SK-N-SH (cell line): Measurements from ENCODE around the gene WARS2. TPM values are rescaled to one million over a fixed set of nuclear protein-coding genes. Genes with fewer than 3 reads are reported as not detected.

Source experiments
- CTCF ChIA-PET: fragments of 300-600, 350-600 bp; formaldehyde crosslinking; extraction: SDS; loops from one replicate; lab custom pipeline; 2021; lab: Yijun Ruan, JAX
- POLR2A ChIA-PET: fragments of 350-600 bp; sonication (Branson Sonifier 250); formaldehyde crosslinking; extraction: SDS; loops from one replicate; lab custom pipeline; 2020; ENCODE audit warnings: antibody characterized with exemption, inconsistent platforms; lab: Yijun Ruan, JAX
- DNase-seq: peaks from one replicate; pipeline ENCODE4 v3.0.0; 2012
- H2AFZ ChIP-seq: fragments of 200-600 bp; sonication (generic); 2 replicates; pipeline ENCODE4 v1.8.1; 2016; ENCODE audit warnings: antibody characterized with exemption, mild to moderate bottlenecking, low read depth
- H3F3A ChIP-seq: fragments of 200-600 bp; sonication (generic); replicated peaks from 2 replicates; pipeline ENCODE3; 2016; ENCODE audit warnings: antibody characterized with exemption, mild to moderate bottlenecking; ENCODE audit not compliant: insufficient read depth
- H3K27ac ChIP-seq, 2 experiments: fragments of 200-500 bp in 1 of 2; fragments of 200-600 bp in 1 of 2; sonication (Bioruptor generic) in 1 of 2; sonication (generic), shearing (Covaris generic) in 1 of 2; 2 replicates each; pipeline versions ENCODE4 v1.5.1 to v1.6.1; 2014 to 2016; ENCODE audit warnings: low read depth in 2 of 2, inconsistent platforms in 1 of 2, low read length in 1 of 2, mild to moderate bottlenecking in 1 of 2, mixed read lengths in 1 of 2
- H3K27me3 ChIP-seq: fragments of 200-600 bp; sonication (generic), shearing (Covaris generic); 2 replicates; pipeline ENCODE4 v1.6.1; 2016; ENCODE audit warnings: mixed run types; ENCODE audit not compliant: insufficient read depth
- H3K36me3 ChIP-seq, 2 experiments: fragments of 200-500 bp in 1 of 2; fragments of 200-600 bp in 1 of 2; sonication (Bioruptor generic) in 1 of 2; sonication (generic) in 1 of 2; replicated peaks in 1 of 2; 2 replicates each; pipeline versions ENCODE3 to v1.5.1; 2014 to 2016; ENCODE audit warnings: low read length in 1 of 2, mild to moderate bottlenecking in 1 of 2; ENCODE audit not compliant: insufficient read depth in 2 of 2, control insufficient read depth in 1 of 2
- H3K4me1 ChIP-seq, 2 experiments: fragments of 200-500 bp in 1 of 2; fragments of 200-600 bp in 1 of 2; sonication (Bioruptor generic) in 1 of 2; sonication (generic), shearing (Covaris generic) in 1 of 2; 2 replicates each; pipeline versions ENCODE4 v1.5.1 to v1.6.1; 2014 to 2016; ENCODE audit warnings: low read depth in 1 of 2, low read length in 1 of 2, mixed run types in 1 of 2; ENCODE audit not compliant: insufficient read depth in 2 of 2, control insufficient read depth in 1 of 2
- H3K4me2 ChIP-seq: fragments of 200-600 bp; sonication (generic), shearing (Covaris generic); 2 replicates; pipeline ENCODE4 v1.6.1; 2017; ENCODE audit warnings: mixed run types
- H3K4me3 ChIP-seq, 2 experiments: fragments of 200-500 bp in 1 of 2; fragments of 200-600 bp in 1 of 2; sonication (Bioruptor generic) in 1 of 2; sonication (generic), shearing (Covaris generic) in 1 of 2; 2 replicates each; pipeline versions ENCODE4 v1.5.1 to v1.8.1; 2014 to 2016; ENCODE audit warnings: low read depth in 2 of 2, inconsistent platforms in 1 of 2, low read length in 1 of 2, mild to moderate bottlenecking in 1 of 2, mixed read lengths in 1 of 2, moderate library complexity in 1 of 2
- H3K79me2 ChIP-seq: fragments of 200-600 bp; sonication (generic); 2 replicates; pipeline ENCODE4 v1.8.1; 2017; ENCODE audit warnings: mild to moderate bottlenecking; ENCODE audit not compliant: insufficient read depth
- H3K9ac ChIP-seq: fragments of 200-600 bp; sonication (generic); 2 replicates; pipeline ENCODE4 v1.6.1; 2017; ENCODE audit warnings: mixed run types
- H3K9me2 ChIP-seq: fragments of 200-600 bp; sonication (generic); 2 replicates; pipeline ENCODE4 v1.6.1; 2017; ENCODE audit warnings: mixed run types
- H3K9me3 ChIP-seq: fragments of 200-600 bp; sonication (generic); 2 replicates; pipeline ENCODE4 v1.6.1; 2017; ENCODE audit warnings: mixed run types, mild to moderate bottlenecking, moderate library complexity
- H4K20me1 ChIP-seq: fragments of 200-600 bp; sonication (generic); 2 replicates; pipeline ENCODE4 v1.6.1; 2017; ENCODE audit warnings: mild to moderate bottlenecking, mixed run types; ENCODE audit not compliant: insufficient read depth
- CTCF ChIP-seq: fragments of 200-600 bp; sonication (generic); IDR thresholded peaks from 2 replicates; pipeline ENCODE4 v1.6.1; 2017; ENCODE audit warnings: antibody characterized with exemption, mild to moderate bottlenecking, moderate library complexity
- EZH2phosphoT487 ChIP-seq: fragments of 200-600 bp; sonication (generic); IDR thresholded peaks from 2 replicates; pipeline ENCODE4 v1.6.1; 2017; ENCODE audit warnings: low read depth, mixed run types, mild to moderate bottlenecking, antibody characterized with exemption, moderate library complexity, borderline replicate concordance
- FOXJ3 ChIP-seq: sonication (generic); formaldehyde crosslinking; IDR thresholded peaks from 2 replicates; pipeline ENCODE4 v1.5.1; 2020; ENCODE audit warnings: mild to moderate bottlenecking, missing genetic modification reagents
- FOXM1 ChIP-seq: IDR thresholded peaks from 2 replicates; pipeline ENCODE4 v1.4.0; 2012; ENCODE audit warnings: low read depth, mild to moderate bottlenecking
- GATA2 ChIP-seq: sonication (generic); formaldehyde crosslinking; IDR thresholded peaks from 2 replicates; pipeline ENCODE4 v1.5.0; 2020; ENCODE audit warnings: mild to moderate bottlenecking, missing genetic modification reagents
- JUND ChIP-seq: IDR thresholded peaks from 2 replicates; pipeline ENCODE4 v1.4.0; 2012
- MXI1 ChIP-seq: IDR thresholded peaks from 2 replicates; pipeline ENCODE4 v1.6.1; 2012; ENCODE audit warnings: mild to moderate bottlenecking, low read depth, low read length, improper control_type of control experiment
- NFIC ChIP-seq: IDR thresholded peaks from 2 replicates; pipeline ENCODE4 v1.4.0; 2012; ENCODE audit warnings: borderline replicate concordance
- NRF1 ChIP-seq: IDR thresholded peaks from 2 replicates; pipeline ENCODE4 v1.6.1; 2012; ENCODE audit warnings: low read depth, mild to moderate bottlenecking, low read length
- REST ChIP-seq: IDR thresholded peaks from 2 replicates; pipeline ENCODE4 v1.6.1; 2012; ENCODE audit warnings: mild to moderate bottlenecking, low read depth, low read length, moderate library complexity
- TAF1 ChIP-seq: IDR thresholded peaks from 2 replicates; pipeline ENCODE4 v1.6.1; 2012; ENCODE audit warnings: low read depth, mild to moderate bottlenecking, low read length, moderate library complexity, borderline replicate concordance
- WGBS: methylation state at CpG from one replicate; pipeline ENCODE4 v1.1.6; 2017; ENCODE audit warnings: low lambda C conversion rate; 5-methylcytosine and 5-hydroxymethylcytosine counted together
- polyA plus RNA-seq, 3 experiments: library from polyadenylated mRNA; depleted of rRNA; stranded (reverse); fragments of >200 nt; gene quantifications; 2 replicates each; pipeline ENCODE4 v1.2.3, GENCODE V29; 2012

WARS2 gene
- polyA plus RNA-seq, 1 of the 3 experiments (the other 2 are of a cell fraction): 4.8 TPM

DNA sequence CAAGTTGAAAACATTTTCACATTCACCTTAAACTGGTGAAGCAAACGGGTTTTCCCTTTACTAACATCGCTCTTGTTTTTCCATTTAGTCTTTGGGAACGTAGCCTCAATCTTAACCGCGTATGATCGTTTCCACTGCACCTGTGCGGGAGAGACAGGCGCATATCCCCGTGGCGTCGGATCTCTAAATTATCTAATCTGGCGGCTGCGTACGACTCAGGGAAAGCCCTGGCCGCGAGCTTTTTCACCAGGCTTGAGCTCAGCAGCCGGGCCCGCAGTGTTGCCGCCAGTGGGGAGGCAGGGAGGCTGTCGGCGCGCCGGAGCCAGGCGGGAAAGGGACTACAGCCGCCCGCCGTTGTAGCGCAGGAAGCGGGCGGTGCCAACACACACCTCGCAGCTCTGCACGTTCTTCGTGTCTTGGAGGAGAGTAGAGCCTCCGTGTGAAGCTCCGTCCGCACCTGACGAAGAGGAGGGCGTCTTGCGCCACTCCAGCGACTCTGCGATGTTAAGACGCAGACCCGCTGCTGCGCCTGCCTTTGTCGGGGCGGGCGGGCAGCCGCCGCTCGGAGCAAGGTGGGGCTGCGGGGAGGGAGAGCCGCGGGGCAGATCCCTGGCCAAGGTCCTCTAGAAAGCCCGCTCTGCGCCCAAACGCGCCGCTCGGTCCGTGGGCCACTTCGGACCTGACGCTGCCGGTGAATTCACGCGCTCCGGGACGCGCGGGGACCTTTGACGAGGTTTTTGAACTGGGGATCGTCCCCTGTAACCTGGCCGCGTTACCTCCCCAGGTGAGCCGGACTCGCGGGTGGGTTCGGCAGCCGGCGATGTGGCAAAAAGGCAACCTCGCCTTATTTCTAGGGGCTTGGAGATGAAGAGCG is 133.8 kb downstream of the WARS2 start:
- Histone ChIP-seq H3K4me1 (no peaks in the 10 kb centered on the region; a peak in 1 of 4 replicates), H2AFZ (no peak overlapping the region), H3K9me3 (no peaks in the 10 kb centered on the region), H3K27ac (no peak overlapping the region), H3K9me2 (no peaks in the 10 kb centered on the region), H3K27me3 (peaks cover 66% of the 10 kb centered on the region)
- POLR2A ChIA-PET: no interaction called here
- CTCF ChIA-PET: interaction anchor here (0.9 to 1.7 kb wide), 5 partner anchors 10 to 855 kb away, joined by 3 to 7 read pairs (median 3); no protein-coding TSS in a partner anchor
- TF ChIP-seq MXI1: no peak
- no peak for TF ChIP-seq JUND
- TF ChIP-seq EZH2phosphoT487: peak; percentile 37; the same call in 1 of the 2 replicates
- TF ChIP-seq, all 33 proteins: peak for 1
- 13% methylated on average over 28 of the region's 81 CpGs for WGBS
- H3F3A ChIP-seq: no peaks in the 10 kb centered on the region
- no peaks in the 10 kb centered on the region for H3K36me3 ChIP-seq
- H4K20me1 ChIP-seq: no peaks in the 10 kb centered on the region
- no peak overlapping the region for H3K4me3 ChIP-seq
- H3K79me2 ChIP-seq: no peaks in the 10 kb centered on the region
- no peak overlapping the region for H3K4me2 ChIP-seq
- DNase-seq: no peak
- no peak overlapping the region for H3K9ac ChIP-seq

- no peak for DNase-seq
- no peak overlapping the region for H3K4me3 ChIP-seq
- H4K20me1 ChIP-seq: no peaks in the 10 kb centered on the region
- H3K4me1 ChIP-seq: no peaks in the 10 kb centered on the region; a peak in 1 of 4 replicates
- POLR2A ChIA-PET: no interaction called here
- no peak overlapping the region for H3K9ac ChIP-seq
- H3K9me3 ChIP-seq: no peaks in the 10 kb centered on the region
- H3K27ac ChIP-seq: no peak overlapping the region
- H3F3A ChIP-seq: no peaks in the 10 kb centered on the region
- H3K9me2 ChIP-seq: no peaks in the 10 kb centered on the region
- no peaks in the 10 kb centered on the region for H3K79me2 ChIP-seq
- no peak overlapping the region for H2AFZ ChIP-seq
- TF ChIP-seq EZH2phosphoT487 (peak; percentile 71; the same call in 1 of the 2 replicates), FOXJ3 (CRISPR knock-in tag) (no peak)
- TF ChIP-seq, all 33 proteins: peak for 1
- CTCF ChIA-PET: interaction anchor here (0.7 to 1.7 kb wide), 6 partner anchors 9 to 854 kb away, joined by 3 to 7 read pairs (median 3); no protein-coding TSS in a partner anchor
- Histone ChIP-seq H3K27me3 (peaks cover 71% of the 10 kb centered on the region), H3K36me3 (no peaks in the 10 kb centered on the region), H3K4me2 (no peak overlapping the region)
- WGBS: 20% methylated on average over 17 of the region's 17 CpGs
Observed at GRCh38 chr1:119005724-119006405, 134.6 kb downstream of the WARS2 start.

DNA sequence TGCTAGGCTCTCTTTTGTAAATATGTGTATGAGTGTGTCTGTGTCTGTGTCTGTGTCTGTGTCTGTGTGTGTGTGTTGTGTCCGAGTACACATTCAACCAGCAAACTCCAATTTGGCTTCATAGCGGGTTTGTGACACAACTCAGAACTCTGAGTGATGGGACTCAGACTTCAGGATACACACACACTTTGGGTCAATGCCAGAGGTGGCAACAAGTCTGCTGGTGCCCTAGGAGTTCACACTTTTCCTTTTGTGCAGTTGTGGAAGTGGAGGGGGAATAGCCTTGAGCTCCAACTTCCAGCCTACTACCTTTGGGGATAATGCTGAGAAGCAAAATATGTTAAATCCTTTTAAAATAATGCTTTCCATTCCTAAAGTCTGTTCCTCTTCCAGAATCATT is 135.7 kb downstream of the WARS2 start:
- no peak overlapping the region for H3K9ac ChIP-seq
- no peak overlapping the region for H3K4me3 ChIP-seq
- H3K9me3 ChIP-seq: no peaks in the 10 kb centered on the region
- H3F3A ChIP-seq: no peaks in the 10 kb centered on the region
- no peaks in the 10 kb centered on the region for H3K79me2 ChIP-seq
- H4K20me1 ChIP-seq: no peaks in the 10 kb centered on the region
- no peak overlapping the region for H3K4me2 ChIP-seq
- CTCF ChIA-PET: no interaction called here
- H2AFZ ChIP-seq: no peak overlapping the region
- no peaks in the 10 kb centered on the region for H3K9me2 ChIP-seq
- H3K36me3 ChIP-seq: no peaks in the 10 kb centered on the region
- no peak overlapping the region for H3K27ac ChIP-seq
- H3K27me3 ChIP-seq: peaks cover 81% of the 10 kb centered on the region
- 36% methylated on average over 2 of the region's 2 CpGs for whole genome bisulfite sequencing
- POLR2A ChIA-PET: no interaction called here
- no peaks in the 10 kb centered on the region; a peak in 1 of 4 replicates for H3K4me1 ChIP-seq
- no peak for DNase-seq
- TF ChIP-seq GATA2 (CRISPR knock-in tag) (no peak), NRF1 (no peak), FOXJ3 (CRISPR knock-in tag) (no peak), REST (no peak), MXI1 (no peak), FOXM1 (no peak), CTCF (no peak), NFIC (no peak), TAF1 (no peak)
